Measurements from ENCODE around the gene SFXN3. TPM values are rescaled to one million over a fixed set of nuclear protein-coding genes. Genes with fewer than 3 reads are reported as not detected.

SFXN3 gene
- polyA plus RNA-seq, 1 experiment: 77.8 TPM

GRCh38 chr10:101000127-101000914 is 30.7 kb upstream of the SFXN3 start:
- Histone ChIP-seq H3K27me3 (ENCODE audit: control insufficient read depth, insufficient read depth, low read length) (no peaks in the 10 kb centered on the region), H3K27ac (ENCODE audit: low read depth, low read length) (peak overlapping the region; percentile 92), H3K9me3 (ENCODE audit: control insufficient read depth, insufficient read depth, low read length) (no peaks in the 10 kb centered on the region; the same call in 1 of the 2 replicates), H3K4me3 (ENCODE audit: low read depth, low read length) (peak overlapping the region; percentile 90)
- ChIA-PET CTCF (interaction anchor here (1.0 to 12.4 kb wide), 5 partner anchors 9 to 41 kb away, joined by 3 to 271 read pairs (median 9); no protein-coding TSS in a partner anchor), POLR2A (interaction anchor here (2.0 kb wide), 1 partner anchor 14 kb away, joined by 4 read pairs; no protein-coding TSS in a partner anchor)
- TF ChIP-seq CTCF (IDR thresholded peaks at IDR 0.05; ENCODE audit: low read depth, low read length): no peak
- no peak for DNase-seq (ENCODE audit: low read depth, low spot score)

DNA sequence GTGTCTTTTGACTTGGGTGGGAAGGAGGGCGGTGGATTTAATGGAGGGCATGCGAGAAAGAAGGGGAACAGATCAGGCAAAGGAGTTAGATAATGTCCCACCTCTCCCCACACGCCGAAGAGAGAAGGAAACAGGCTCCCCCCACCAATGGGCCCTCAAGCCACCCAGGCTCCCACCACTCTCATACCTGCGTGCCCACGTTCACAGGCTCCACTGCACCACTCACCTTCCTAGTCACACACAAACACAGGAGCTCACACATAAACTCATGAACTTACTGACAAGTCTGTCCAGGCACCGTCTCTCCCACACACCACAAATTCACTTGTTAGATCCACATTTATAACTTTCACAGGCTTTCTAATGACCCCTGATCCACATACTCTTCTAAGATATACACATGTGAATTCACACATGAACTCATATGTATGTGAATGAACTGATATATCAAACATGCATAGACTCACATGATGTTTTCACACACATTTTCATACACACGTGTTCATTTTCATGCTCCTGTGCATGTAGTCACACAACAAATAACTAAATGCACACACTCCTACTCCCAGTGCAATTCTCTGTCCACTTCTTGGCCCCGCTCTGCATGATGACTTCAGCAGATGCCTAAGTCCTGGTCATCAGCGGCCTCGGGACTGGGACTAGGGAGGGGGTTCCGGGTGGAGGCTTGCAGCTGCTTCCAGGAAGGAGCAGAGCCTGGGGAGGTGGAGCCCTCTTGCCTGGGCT is 29.9 kb upstream of the SFXN3 start:
- peak overlapping the region; percentile 92 for H3K27ac ChIP-seq (ENCODE audit: low read depth, low read length)
- no peaks in the 10 kb centered on the region; the same call in 1 of the 2 replicates for H3K9me3 ChIP-seq (ENCODE audit: control insufficient read depth, insufficient read depth, low read length)
- no peak for DNase-seq (ENCODE audit: low read depth, low spot score)
- no peak for TF ChIP-seq CTCF (IDR thresholded peaks at IDR 0.05; ENCODE audit: low read depth, low read length)
- ChIA-PET POLR2A (interaction anchor here (2.0 kb wide), 1 partner anchor 14 kb away, joined by 4 read pairs; no protein-coding TSS in a partner anchor), CTCF (interaction anchor here (0.6 to 5.5 kb wide), 4 partner anchors 8 to 40 kb away, joined by 3 to 53 read pairs (median 7); no protein-coding TSS in a partner anchor)
- no peaks in the 10 kb centered on the region for H3K27me3 ChIP-seq (ENCODE audit: control insufficient read depth, insufficient read depth, low read length)
- peak overlapping the region; percentile 90 for H3K4me3 ChIP-seq (ENCODE audit: low read depth, low read length)

GRCh38 chr10:101001659-101002035 is 29.4 kb upstream of the SFXN3 start:
- peak overlapping the region; percentile 92 for H3K27ac ChIP-seq (ENCODE audit: low read depth, low read length)
- peak overlapping the region; percentile 90 for H3K4me3 ChIP-seq (ENCODE audit: low read depth, low read length)
- H3K9me3 ChIP-seq (ENCODE audit: control insufficient read depth, insufficient read depth, low read length): no peaks in the 10 kb centered on the region; the same call in 1 of the 2 replicates
- TF ChIP-seq CTCF (IDR thresholded peaks at IDR 0.05; ENCODE audit: low read depth, low read length): no peak
- DNase-seq (ENCODE audit: low read depth, low spot score): no peak
- POLR2A ChIA-PET: interaction anchor here (2.0 kb wide), 1 partner anchor 13 kb away, joined by 4 read pairs; no protein-coding TSS in a partner anchor
- CTCF ChIA-PET: interaction anchor here (0.6 to 5.5 kb wide), 4 partner anchors 9 to 40 kb away, joined by 3 to 53 read pairs (median 7); no protein-coding TSS in a partner anchor
- no peaks in the 10 kb centered on the region for H3K27me3 ChIP-seq (ENCODE audit: control insufficient read depth, insufficient read depth, low read length)

- CTCF ChIA-PET: interaction anchor here (0.5 to 5.5 kb wide), 6 partner anchors 9 to 39 kb away, joined by 3 to 53 read pairs (median 6); partner anchors contain the start of gene SEMA4G
- H3K4me3 ChIP-seq (ENCODE audit: low read depth, low read length): peak overlapping the region; percentile 90
These were observed 28.6 kb upstream of the SFXN3 start for GRCh38 chr10:101002456-101002855.

More at GRCh38 chr10:101002456-101002855, 28.6 kb upstream of the SFXN3 start:
- POLR2A ChIA-PET: interaction anchor here (2.0 kb wide), 1 partner anchor 12 kb away, joined by 4 read pairs; no protein-coding TSS in a partner anchor
- Histone ChIP-seq H3K9me3 (ENCODE audit: control insufficient read depth, insufficient read depth, low read length) (no peaks in the 10 kb centered on the region; the same call in 1 of the 2 replicates), H3K27me3 (ENCODE audit: control insufficient read depth, insufficient read depth, low read length) (no peaks in the 10 kb centered on the region), H3K27ac (ENCODE audit: low read depth, low read length) (peak overlapping the region; percentile 92)
- DNase-seq (ENCODE audit: low read depth, low spot score): no peak
- TF ChIP-seq CTCF (IDR thresholded peaks at IDR 0.05; ENCODE audit: low read depth, low read length): no peak
